Stimulated activated CD4-positive, alpha-beta T cell treated with anti-CD3 and anti-CD28 coated beads, Interleukin-2, amount 100 ng/mL, for 4 hours (primary cell): Measurements from ENCODE around the gene ZMYM2.
A peak's percentile ranks its signal among the peaks of the same experiment; 100 is the strongest.
"Not testable (repeated sequence)": the region's sequence is repeated elsewhere in the genome, so short reads cannot be mapped to it uniquely, and the experiment has no call there.

ENCODE experiments used
- DNase-seq: peaks from one replicate; pipeline ENCODE4 v3.0.0-alpha.2; 2020; ENCODE audit warnings: low read depth

Gene ZMYM2

GRCh38 chr13:19958155-19959111 lies at the start of gene ZMYM2:
Gene ZMYM2, plus strand, starts transcription at chr13:19958727. Its CDS starts 34,346 bp downstream, at chr13:19993073.
- DNase-seq, result peak; percentile 94

GRCh38 chr13:19910336-19911072 lies 48.0 kb upstream of the ZMYM2 start:
- no peak for DNase-seq

DNA sequence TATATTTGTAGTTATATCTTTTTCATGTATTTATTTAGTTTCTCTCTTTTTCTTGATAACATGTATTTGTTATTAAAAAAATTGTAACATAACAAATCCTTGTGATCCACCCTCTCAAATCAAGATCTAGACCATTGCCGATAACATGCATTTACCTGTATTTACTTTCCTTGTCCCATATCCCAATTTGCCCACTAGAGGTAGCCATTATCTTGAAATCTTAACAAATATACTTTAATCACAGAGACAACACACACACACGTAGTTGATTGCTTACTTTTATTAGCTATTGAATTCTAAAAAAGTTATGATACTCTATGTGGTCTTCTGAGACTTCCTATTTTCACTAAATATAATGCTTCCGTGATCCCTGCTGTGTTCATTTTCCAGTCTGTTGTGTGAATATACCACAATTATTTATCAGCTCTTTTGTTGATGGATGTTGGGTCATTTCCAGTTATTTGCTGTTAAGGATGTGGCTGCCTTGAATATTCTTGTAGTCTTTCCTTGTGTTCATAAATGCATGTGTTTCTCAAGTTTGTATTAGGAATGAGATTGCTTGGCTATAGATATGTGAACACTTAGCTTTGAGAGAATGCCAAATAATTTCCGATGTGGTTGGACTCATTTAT lies 31.3 kb upstream of the ZMYM2 start:
- no peak for DNase-seq

GRCh38 chr13:19940106-19940505 lies 18.4 kb upstream of the ZMYM2 start:
- DNase-seq, result no peak

DNA sequence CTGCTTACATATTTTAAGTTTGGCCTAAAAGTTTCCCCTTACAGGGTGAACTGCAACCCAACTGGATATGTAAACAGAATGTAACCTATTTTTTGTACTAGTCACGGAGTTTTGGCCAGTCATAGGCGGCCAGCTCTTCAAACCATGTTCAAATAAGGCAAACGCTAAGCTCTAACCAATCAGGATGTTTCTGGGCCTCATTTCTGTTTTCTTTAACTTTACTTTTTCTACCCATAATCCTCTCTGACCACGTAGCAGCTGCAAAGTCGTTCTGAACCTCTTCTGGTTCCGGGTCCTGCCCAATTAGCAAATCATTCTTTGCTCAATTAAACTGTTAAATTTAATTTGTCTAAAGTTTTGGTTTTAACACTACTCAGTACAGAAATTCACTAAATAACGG lies 8.2 kb upstream of the ZMYM2 start:
- DNase-seq, result no peak

DNA sequence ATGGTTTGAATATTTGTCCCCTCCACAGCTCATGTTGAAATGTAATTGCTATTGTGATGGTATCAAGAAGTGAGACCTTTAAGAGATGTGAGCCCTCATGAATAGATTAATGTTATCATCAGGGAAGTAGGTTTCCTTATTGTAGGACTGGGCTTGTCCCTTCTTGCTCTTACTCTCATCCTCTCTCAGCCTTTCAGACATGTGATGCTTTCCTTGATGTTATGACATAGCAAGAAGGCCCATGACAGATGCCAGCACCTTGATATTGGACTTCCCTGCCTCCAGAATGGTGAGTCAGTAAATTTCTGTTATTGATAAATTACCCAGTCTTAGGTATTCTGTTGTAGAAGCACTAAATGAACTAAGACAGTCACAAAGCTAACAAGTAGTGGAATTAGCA lies 5.7 kb upstream of the ZMYM2 start:
- DNase-seq, result no peak

DNA sequence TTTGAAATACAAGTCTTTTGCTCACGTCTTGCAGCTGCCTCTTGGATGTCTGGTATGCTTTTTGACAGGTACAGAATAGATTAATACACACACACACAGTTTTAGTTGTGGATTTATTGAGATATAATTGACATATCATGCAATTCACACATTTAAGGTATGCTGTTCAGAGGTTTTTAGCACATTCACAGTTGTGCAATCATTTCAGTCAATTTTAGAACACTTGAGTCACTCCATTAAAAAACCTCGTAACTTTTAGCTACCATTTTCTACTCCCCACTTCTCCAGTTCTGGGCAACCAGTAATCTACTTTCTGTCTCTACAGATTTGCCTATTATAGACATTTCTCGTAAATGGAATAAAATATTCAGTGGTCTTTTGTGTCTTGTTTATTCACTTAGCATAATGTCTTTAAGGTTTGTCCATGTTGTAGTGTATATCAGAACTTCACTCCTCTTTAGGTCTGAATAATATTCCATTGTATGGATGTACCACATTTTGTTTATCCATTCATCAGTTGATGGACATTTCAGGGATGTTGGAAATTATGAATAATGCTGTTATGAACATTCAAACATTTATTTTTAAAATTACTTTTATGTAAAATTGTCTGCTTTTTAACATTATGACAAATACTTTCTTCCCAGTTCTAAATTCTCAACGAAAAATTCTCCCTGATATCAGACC lies 2.5 kb upstream of the ZMYM2 start:
- DNase-seq, result no peak

GRCh38 chr13:19957320-19958154 lies 990 bp upstream of the ZMYM2 start:
- DNase-seq, result peak; percentile 79

DNA sequence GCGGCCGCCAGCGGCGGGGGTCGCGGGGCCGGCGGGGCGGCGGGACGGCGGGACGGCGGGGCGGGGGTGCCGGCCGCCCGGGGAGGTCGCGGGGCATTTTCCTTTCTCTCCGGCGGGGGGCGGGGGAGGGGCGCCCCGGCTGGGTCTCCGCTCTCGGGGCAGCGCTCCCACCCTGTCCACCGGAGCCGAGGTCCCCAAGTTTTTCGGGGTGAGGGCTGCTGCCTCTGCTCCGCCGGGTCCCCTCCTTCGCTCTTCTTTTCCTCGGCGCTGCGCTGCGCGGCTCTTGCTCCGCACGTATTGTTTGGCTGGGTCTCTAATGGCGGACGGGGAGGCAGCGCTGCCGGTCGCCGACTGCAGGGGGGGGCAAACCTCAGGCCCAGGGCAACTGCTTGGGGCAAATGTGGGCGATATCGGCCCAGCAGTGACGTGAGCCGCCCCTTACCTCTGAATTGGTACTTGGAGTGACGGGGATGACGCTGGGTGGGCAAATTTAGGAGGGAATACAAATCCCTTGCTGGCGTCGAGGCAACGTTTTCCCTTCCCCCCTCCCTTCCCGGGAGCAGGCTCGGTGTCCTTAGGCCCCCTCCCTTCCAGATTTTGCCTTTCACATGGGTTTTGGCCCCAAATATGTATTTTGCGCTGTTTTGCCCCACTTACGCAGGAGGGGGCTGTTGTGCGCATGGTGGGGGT lies 759 bp downstream of the ZMYM2 start:
- peak; percentile 57 for DNase-seq

GRCh38 chr13:19959831-19960652 lies 1.5 kb downstream of the ZMYM2 start:
- peak; percentile 83 for DNase-seq

DNA sequence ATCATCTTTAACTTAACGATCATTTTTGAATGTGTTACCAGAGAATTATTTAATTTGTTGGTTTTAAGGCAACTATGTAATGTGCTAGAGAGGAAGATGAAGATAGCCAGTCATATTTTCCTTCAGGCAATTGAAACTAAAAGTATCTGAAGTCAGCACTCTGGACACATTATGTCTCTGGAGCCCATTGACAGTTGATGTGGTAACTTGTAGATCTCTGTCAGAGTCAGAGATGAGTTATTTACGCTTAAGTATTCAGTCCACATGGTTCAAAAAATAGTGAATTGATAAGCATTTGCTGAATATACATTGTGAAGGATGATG lies 2.1 kb downstream of the ZMYM2 start:
- no peak for DNase-seq

DNA sequence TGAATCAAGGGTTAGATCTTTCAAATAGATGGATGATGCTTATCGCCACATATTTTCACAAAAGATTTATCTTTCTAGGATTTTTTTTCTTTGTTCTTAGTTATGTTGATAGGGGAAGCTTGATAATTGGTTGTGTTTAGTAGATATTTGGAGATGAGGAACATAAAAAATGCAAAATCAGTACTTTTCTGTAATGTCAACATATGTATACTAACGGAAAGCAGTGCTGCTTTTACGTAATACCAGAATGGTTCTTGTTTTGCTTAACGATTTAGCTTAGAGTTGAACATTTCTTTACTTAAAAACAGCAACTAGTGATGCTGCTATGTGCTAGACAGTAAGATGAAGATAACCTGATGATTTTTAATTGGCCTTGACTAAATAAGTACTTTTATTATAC lies 3.0 kb downstream of the ZMYM2 start:
- DNase-seq, result no peak

DNA sequence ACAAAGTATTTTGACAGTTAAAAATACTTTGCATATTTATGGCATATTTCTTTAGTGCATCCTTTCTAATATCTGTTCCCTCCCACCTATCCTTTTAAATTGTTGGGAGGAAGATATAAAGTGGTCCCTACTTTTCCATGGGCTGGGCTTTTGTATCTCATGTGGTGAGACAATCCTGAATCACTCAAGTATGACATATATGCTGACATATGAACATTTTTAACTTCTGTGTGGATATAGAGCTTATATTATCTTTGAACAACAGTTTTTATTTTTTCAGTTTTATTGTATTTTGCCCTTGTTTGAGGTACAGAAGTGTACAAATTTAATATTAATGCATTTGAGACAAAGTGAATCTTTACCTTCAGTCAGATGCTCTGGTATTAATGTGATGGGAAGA lies 3.4 kb downstream of the ZMYM2 start:
- no peak for DNase-seq

- DNase-seq, result no peak
Measured at GRCh38 chr13:19962894-19963293, 4.4 kb downstream of the ZMYM2 start.

GRCh38 chr13:19967621-19968020 lies 9.1 kb downstream of the ZMYM2 start:
- DNase-seq, result no peak

DNA sequence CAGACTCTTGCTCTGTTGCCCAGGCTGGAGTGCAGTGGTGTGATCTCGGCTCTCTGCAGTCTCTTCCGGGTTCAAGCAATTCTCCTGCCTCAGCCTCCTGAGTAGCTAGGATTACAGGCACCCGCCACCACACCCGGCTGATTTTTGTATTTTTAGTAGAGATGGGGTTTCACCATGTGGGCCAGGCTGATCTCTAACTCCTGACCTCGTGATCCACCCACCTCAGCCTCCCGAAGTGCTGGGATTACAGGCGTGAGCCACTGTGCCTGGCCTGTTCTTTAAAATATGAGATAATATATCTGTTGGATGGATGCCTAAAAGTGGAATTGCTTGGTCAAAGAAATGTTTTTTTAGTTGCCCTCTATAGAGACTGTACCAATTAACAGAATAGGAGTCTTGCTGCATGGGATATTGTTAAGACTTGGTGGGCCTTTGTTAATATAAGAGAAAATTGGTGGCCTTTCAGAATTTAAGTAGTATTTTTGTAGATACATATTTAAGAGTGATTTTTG lies 16.0 kb downstream of the ZMYM2 start:
- DNase-seq, result not testable (repeated sequence)

DNA sequence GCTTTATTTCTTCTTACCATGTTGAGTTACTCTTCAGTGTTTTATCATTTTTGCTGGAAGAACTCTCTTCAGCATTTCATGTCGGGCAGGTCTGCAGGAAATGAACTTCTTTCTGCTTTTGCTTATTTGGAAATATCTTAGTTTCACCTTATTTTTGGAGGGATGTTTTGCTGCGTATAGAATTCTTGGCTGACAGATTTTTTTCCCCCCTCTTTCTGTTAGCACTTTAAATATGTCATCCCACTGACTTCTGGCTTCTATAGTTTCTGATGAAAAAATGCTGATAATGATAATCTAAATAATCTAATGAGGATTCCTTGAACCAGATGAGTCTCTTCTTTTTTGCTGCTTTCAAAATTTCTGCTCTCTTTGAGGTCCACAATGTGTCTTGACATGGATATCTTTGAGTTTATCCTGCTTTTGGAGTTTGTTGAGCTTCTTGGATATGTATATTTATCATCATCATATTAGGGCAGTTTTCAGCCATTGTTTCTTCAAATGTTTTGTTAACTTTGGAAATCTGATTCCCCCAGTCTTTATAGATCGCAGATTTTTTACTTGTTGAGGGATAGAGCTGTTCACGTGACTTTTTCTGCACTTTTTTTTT lies 20.4 kb downstream of the ZMYM2 start:
- DNase-seq, result no peak

- DNase-seq, result no peak
Measured at GRCh38 chr13:19981685-19982238, 23.2 kb downstream of the ZMYM2 start.
